AG04450 (cell line): ENCODE measurements around the gene SGMS2. TPM values are rescaled to one million over a fixed set of nuclear protein-coding genes. Genes with fewer than 3 reads are reported as not detected.

Source experiments
- CTCF ChIA-PET: fragments of 300-600, 350-600 bp; formaldehyde crosslinking; extraction: SDS; loops from one replicate; lab custom pipeline; 2022; ENCODE audit warnings: antibody characterized with exemption, inconsistent platforms; lab: Charles Lee
- POLR2A ChIA-PET: fragments of 350-600 bp; formaldehyde crosslinking; extraction: SDS; loops from one replicate; lab custom pipeline; 2021; ENCODE audit warnings: antibody characterized with exemption, inconsistent platforms; lab: Yijun Ruan, JAX
- DNase-seq: peaks from one replicate; pipeline ENCODE4 v3.0.0-alpha.2; 2011; ENCODE audit warnings: low read depth, low spot score
- H3K27ac ChIP-seq: one replicate; pipeline ENCODE4 v1.5.1; 2012; ENCODE audit warnings: low read depth, low read length, control low read depth
- H3K27me3 ChIP-seq: one replicate; pipeline ENCODE4 v1.6.0; 2012; ENCODE audit warnings: low read length; ENCODE audit not compliant: control insufficient read depth, insufficient read depth
- H3K4me3 ChIP-seq: 2 replicates; pipeline ENCODE4 v1.5.1; 2011; ENCODE audit warnings: mild to moderate bottlenecking, low read depth, low read length, control low read depth
- H3K9me3 ChIP-seq: 2 replicates; pipeline ENCODE4 v1.5.1; 2012; ENCODE audit warnings: low read length; ENCODE audit not compliant: control insufficient read depth, insufficient read depth
- polyA plus RNA-seq: library from polyadenylated mRNA; depleted of rRNA; stranded (reverse); fragments of >200 nt; gene quantifications from 2 replicates; pipeline ENCODE4 v1.2.3, GENCODE V29; 2011
- TF ChIP-seq, protein P1 (sequence below): IDR thresholded peaks from 2 replicates; pipeline ENCODE4 v1.5.1; 2011; ENCODE audit warnings: low read depth, low read length, control low read depth, inconsistent platforms

SGMS2 gene
- polyA plus RNA-seq, 1 experiment: 13.3 TPM

- H3K27ac ChIP-seq: no peak overlapping the region
- H3K27me3 ChIP-seq: no peaks in the 10 kb centered on the region
- H3K4me3 ChIP-seq: no peak overlapping the region
- POLR2A ChIA-PET: no interaction called here
- no peak for DNase-seq
- H3K9me3 ChIP-seq: no peaks in the 10 kb centered on the region
- TF ChIP-seq, protein P1, sequence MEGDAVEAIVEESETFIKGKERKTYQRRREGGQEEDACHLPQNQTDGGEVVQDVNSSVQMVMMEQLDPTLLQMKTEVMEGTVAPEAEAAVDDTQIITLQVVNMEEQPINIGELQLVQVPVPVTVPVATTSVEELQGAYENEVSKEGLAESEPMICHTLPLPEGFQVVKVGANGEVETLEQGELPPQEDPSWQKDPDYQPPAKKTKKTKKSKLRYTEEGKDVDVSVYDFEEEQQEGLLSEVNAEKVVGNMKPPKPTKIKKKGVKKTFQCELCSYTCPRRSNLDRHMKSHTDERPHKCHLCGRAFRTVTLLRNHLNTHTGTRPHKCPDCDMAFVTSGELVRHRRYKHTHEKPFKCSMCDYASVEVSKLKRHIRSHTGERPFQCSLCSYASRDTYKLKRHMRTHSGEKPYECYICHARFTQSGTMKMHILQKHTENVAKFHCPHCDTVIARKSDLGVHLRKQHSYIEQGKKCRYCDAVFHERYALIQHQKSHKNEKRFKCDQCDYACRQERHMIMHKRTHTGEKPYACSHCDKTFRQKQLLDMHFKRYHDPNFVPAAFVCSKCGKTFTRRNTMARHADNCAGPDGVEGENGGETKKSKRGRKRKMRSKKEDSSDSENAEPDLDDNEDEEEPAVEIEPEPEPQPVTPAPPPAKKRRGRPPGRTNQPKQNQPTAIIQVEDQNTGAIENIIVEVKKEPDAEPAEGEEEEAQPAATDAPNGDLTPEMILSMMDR: no peak
- CTCF ChIA-PET: no interaction called here
Observed at GRCh38 chr4:107888237-107888636, 63.5 kb downstream of the SGMS2 start.

- no peaks in the 10 kb centered on the region for H3K9me3 ChIP-seq
- H3K27me3 ChIP-seq: no peaks in the 10 kb centered on the region
- H3K4me3 ChIP-seq: no peak overlapping the region
- no peak for DNase-seq
- CTCF ChIA-PET: interaction anchor here (1.7 kb wide), 1 partner anchor 132 kb away, joined by 4 read pairs; no protein-coding TSS in a partner anchor
- POLR2A ChIA-PET: no interaction called here
- H3K27ac ChIP-seq: no peak overlapping the region
- TF ChIP-seq, protein P1: no peak
Observed at GRCh38 chr4:107890779-107891178, 66.0 kb downstream of the SGMS2 start.

GRCh38 chr4:107891299-107891698 lies 66.6 kb downstream of the SGMS2 start:
- Histone ChIP-seq H3K27ac (no peak overlapping the region), H3K4me3 (no peak overlapping the region), H3K27me3 (no peaks in the 10 kb centered on the region), H3K9me3 (no peaks in the 10 kb centered on the region)
- no peak for DNase-seq
- CTCF ChIA-PET: interaction anchor here (1.7 kb wide), 1 partner anchor 133 kb away, joined by 4 read pairs; no protein-coding TSS in a partner anchor
- TF ChIP-seq, protein P1: no peak
- POLR2A ChIA-PET: no interaction called here

DNA sequence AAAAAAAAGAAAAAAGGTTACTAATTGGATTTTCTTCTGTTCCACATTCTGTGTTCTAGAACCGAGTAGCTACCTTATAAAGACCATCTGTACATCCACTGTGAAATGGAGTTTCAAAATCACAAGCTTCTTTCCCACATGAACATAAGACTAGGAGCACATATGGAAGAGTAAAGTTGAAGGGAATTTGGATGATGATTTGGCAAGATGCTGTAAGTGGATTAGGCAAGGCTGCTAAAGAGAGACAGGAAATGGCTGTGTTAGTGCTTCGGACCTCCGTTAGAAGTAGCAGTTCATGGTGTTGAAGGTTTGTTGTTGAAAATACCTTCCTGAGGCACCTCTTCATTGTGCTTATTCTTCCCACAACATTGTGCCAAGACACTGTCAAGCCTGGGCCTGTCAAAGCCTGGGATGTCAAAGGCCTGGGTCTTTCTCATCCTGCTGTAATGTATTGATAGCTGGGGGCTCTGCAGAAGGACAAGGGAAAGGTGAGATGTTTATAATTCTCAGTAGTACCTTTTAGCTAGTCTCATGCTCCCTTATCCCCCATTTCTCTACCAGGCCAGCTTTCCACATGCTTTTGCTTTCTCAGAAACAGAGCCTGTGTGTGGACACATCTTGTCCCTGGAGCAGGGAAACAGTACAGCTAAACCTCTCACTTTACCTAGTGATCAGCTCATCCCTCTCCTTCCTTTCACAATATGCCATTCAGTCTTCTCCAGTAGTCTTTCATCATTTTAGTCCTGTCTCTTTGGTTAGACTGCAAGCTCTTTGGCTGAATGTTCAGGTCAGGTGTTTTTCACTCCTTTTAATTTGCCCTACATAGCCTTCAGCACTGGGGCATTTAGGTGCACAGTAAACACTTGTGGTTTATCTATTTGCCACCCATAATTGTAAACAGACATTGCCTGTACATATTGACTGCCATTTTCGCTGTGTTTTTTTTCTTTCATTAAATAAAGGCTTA lies 68.7 kb downstream of the SGMS2 start:
- no peak for DNase-seq
- Histone ChIP-seq H3K4me3 (no peak overlapping the region), H3K9me3 (no peaks in the 10 kb centered on the region), H3K27ac (no peak overlapping the region), H3K27me3 (no peaks in the 10 kb centered on the region)
- POLR2A ChIA-PET: no interaction called here
- CTCF ChIA-PET: interaction anchor here (0.7 to 2.5 kb wide), 4 partner anchors 19 to 157 kb away, joined by 3 to 11 read pairs (median 4); no protein-coding TSS in a partner anchor
- TF ChIP-seq, protein P1: no peak

- no peak for DNase-seq
- no peaks in the 10 kb centered on the region for H3K27me3 ChIP-seq
- ChIA-PET POLR2A (no interaction called here), CTCF (interaction anchor here (2.5 to 3.7 kb wide), 2 partner anchors 19 to 136 kb away, joined by 11 to 13 read pairs; no protein-coding TSS in a partner anchor)
- no peak overlapping the region for H3K4me3 ChIP-seq
- H3K9me3 ChIP-seq: no peaks in the 10 kb centered on the region
- TF ChIP-seq, protein P1: no peak
- H3K27ac ChIP-seq: no peak overlapping the region
Observed at GRCh38 chr4:107894138-107894603, 69.4 kb downstream of the SGMS2 start.
